Stimulated activated memory B cell treated with anti-CD40 and anti-IgM and Interleukin-4, amounts not matched to agents 10 μg/mL and 1 μg/mL and 100 μg/mL, for 72 hours (primary cell): ENCODE data around the gene SIVA1.

Experiments used
- ATAC-seq: fragments of 150-1000 bp; cut with Tn5 transposase; 2 replicates; pipeline ENCODE4 v1.10.0; 2021
- H3K27ac Mint-ChIP-seq: one replicate; pipeline ENCODE4 v1.8.0; 2022; ENCODE audit warnings: mild to moderate bottlenecking, mixed read lengths
- H3K27me3 Mint-ChIP-seq: one replicate; pipeline ENCODE4 v1.8.0; 2022; ENCODE audit warnings: mixed read lengths
- H3K36me3 Mint-ChIP-seq: one replicate; pipeline ENCODE4 v1.8.0; 2022; ENCODE audit warnings: mixed read lengths
- H3K4me1 Mint-ChIP-seq: one replicate; pipeline ENCODE4 v1.8.0; 2022; ENCODE audit warnings: mixed read lengths
- H3K4me3 Mint-ChIP-seq: one replicate; pipeline ENCODE4 v1.8.0; 2022; ENCODE audit warnings: mild to moderate bottlenecking, moderate library complexity, mixed read lengths
- H3K9me3 Mint-ChIP-seq: one replicate; pipeline ENCODE4 v1.8.0; 2022; ENCODE audit warnings: mixed read lengths

SIVA1 gene

GRCh38 chr14:104795781-104796686, 43.1 kb downstream of the SIVA1 start:
- peak; percentile 62 for ATAC-seq
- Mint-ChIP-seq H3K27me3 (no peaks in the 10 kb centered on the region), H3K9me3 (no peaks in the 10 kb centered on the region), H3K4me1 (peaks cover 74% of the 10 kb centered on the region), H3K36me3 (peaks cover 7% of the 10 kb centered on the region), H3K27ac (peak overlapping the region; percentile 82), H3K4me3 (peak overlapping the region; percentile 75)

DNA sequence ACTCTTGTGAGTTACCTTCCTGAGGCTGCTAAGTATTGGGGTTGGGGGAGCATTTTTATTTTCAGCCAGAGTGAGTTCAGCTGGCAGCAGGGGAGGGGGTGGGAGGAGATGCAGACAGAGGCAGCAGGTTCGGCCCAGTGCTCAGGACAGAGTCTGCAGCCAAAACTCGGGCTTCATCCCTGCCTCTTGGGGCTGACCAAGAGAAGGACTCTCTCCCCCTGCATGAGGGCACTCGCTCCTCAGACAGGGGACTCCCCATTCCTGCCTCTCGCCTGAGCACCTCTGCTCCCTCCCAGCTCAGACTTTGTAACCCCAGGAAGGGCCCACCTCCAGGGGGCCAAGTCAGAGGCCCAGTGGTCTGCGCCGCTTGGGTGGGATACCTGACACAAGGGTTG, 43.7 kb downstream of the SIVA1 start:
- Mint-ChIP-seq H3K4me3 (peak overlapping the region; percentile 75), H3K4me1 (peaks cover 74% of the 10 kb centered on the region), H3K27ac (peak overlapping the region; percentile 82), H3K27me3 (no peaks in the 10 kb centered on the region), H3K36me3 (peaks cover under 1% of the 10 kb centered on the region), H3K9me3 (no peaks in the 10 kb centered on the region)
- ATAC-seq = no peak

DNA sequence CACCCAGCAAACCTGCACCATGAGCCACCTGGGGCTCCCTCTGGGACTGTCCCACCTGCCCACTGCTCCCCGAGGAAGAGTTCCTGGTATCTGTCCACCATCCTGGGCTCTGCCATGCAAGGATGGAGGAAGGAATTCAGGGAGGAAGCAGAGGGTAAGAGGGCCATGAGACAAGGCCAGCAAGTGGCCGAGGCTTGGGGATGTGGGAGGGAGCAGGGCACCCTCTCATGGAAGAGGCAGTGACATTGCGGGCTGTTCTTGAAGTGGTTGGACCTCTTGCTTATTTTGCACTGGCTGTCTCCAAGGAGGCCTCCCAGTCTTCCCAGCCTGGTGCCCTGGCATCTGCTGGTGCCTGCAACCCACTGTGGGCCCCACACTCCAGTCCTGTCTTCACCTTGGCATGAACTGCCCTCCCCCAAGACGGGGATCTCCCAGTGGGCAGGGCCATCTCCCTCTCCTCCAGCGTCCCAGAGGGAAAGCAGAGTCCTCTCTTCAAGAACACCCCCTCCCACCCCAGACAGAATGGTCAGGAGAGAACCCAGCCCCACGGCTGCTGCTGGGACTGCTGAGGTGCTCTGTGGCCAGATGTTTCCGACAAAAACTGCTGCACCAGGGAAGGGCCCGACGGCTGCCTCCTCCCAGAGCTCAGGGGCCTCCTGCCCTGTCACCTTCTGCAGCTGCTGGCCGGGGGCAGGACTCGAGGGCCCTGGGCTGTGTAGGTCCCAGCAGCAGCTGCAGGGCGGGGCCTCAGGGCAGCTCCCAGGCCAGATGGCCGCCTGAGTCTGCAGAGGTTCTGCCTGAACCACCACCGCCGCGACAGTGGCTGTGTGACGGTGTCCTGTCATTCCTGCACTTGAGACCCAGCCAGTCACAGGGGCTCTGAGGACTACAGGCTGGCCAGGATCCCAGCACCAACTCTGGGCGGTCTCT, 44.4 kb downstream of the SIVA1 start:
- ATAC-seq = no peak
- peak overlapping the region; percentile 39 for H3K4me3 Mint-ChIP-seq
- H3K9me3 Mint-ChIP-seq = no peaks in the 10 kb centered on the region
- peak overlapping the region; percentile 82 for H3K27ac Mint-ChIP-seq
- H3K4me1 Mint-ChIP-seq = peaks cover 76% of the 10 kb centered on the region
- H3K36me3 Mint-ChIP-seq = no peaks in the 10 kb centered on the region
- H3K27me3 Mint-ChIP-seq = no peaks in the 10 kb centered on the region

GRCh38 chr14:104798300-104799243, 45.6 kb downstream of the SIVA1 start:
- no peak for ATAC-seq
- H3K4me3 Mint-ChIP-seq = no peak overlapping the region
- H3K4me1 Mint-ChIP-seq = peaks cover 70% of the 10 kb centered on the region
- H3K27me3 Mint-ChIP-seq = no peaks in the 10 kb centered on the region
- peak overlapping the region; percentile 40 for H3K27ac Mint-ChIP-seq
- H3K36me3 Mint-ChIP-seq = no peaks in the 10 kb centered on the region
- no peaks in the 10 kb centered on the region for H3K9me3 Mint-ChIP-seq

GRCh38 chr14:104799244-104800014, 46.5 kb downstream of the SIVA1 start:
- Mint-ChIP-seq H3K9me3 (no peaks in the 10 kb centered on the region), H3K4me1 (peaks cover 70% of the 10 kb centered on the region), H3K27me3 (no peaks in the 10 kb centered on the region), H3K27ac (peak overlapping the region; percentile 40), H3K4me3 (peak overlapping the region; percentile 62), H3K36me3 (no peaks in the 10 kb centered on the region)
- ATAC-seq = no peak

DNA sequence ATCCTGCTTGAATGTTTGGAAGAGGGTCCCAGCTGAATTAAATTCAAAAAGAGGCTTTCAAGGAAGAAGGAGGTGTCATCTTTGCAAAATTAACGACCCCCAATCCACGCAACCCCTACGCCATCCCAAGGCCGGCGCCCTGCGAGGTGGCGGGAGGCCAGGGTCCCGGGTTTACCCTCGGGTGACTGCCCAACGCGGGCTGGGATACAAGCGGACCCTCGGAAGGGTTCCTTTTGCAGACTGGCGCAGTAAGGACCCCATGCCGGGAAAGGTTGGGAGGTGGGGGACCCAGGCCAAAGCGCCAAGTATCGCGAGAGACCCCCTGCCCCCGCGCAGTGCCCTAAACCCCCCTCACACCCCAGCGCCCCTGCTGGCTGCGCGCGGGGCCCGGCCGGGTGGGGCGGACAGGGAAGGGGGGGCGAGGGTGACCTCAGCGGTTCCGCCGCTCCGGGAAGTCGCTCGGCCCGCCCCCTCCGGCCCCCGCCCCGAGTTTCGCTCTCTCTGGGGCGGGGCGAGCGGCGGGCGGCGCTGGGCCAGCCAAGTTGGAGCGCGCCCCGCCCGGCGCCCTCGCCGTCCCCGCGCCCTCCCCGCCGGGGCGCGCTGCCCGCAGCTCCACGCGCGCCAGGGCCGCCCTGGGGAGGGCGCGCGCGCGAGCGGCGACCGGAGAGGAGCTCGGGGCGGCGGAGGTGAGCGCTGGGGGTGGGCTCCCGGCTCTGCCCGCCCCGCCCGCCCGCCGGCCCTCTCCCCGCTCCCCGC, 47.2 kb downstream of the SIVA1 start:
- Mint-ChIP-seq H3K9me3 (no peaks in the 10 kb centered on the region), H3K36me3 (no peaks in the 10 kb centered on the region), H3K4me3 (peak overlapping the region; percentile 62), H3K4me1 (peaks cover 71% of the 10 kb centered on the region), H3K27ac (peak overlapping the region; percentile 40), H3K27me3 (no peaks in the 10 kb centered on the region)
- ATAC-seq = peak; percentile 81

DNA sequence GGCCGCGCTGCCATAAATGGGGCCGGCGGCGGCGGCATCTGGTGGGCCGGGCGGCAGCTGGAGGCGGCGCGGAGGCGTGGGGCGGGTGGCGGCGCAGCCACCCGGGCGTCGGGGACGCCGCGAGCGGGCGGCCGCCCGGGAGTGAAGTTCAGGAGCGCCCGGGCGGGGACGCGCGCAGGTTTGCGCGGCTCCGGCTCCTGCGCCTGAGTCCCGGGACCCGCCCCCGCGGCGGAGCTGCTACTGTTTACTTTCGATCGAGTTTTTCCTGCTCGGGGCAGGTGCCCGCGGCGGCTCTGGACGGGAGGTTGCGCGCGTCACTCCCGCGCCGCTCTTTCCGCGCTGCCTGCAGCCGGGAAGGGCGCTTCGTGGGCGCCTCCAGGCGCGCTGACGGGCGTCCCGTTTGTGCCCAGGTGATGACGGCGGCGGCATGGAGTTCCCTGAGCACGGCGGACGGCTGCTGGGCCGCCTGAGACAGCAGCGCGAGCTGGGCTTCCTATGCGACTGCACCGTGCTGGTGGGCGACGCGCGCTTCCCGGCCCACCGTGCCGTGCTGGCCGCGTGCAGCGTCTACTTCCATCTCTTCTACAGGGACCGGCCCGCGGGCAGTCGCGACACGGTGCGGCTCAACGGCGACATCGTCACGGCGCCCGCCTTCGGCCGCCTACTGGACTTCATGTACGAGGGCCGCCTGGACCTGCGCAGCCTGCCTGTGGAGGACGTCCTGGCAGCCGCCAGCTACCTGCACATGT, 48.0 kb downstream of the SIVA1 start, which contains the start of gene ZBTB42:
TSS of gene ZBTB42 (plus strand) at position 331 of the 749 bp plus-strand sequence. CDS start at position 428, 97 bp downstream.
- H3K4me1 Mint-ChIP-seq = peaks cover 69% of the 10 kb centered on the region
- peak within 1 kb of the TSS; percentile 94 for H3K4me3 Mint-ChIP-seq
- no peaks in the 10 kb centered on the region for H3K36me3 Mint-ChIP-seq
- H3K9me3 Mint-ChIP-seq = no peaks in the 10 kb centered on the region
- H3K27me3 Mint-ChIP-seq = no peaks in the 10 kb centered on the region
- peak; percentile 61 for ATAC-seq
- peak within 1 kb of the TSS; percentile 75 for H3K27ac Mint-ChIP-seq

DNA sequence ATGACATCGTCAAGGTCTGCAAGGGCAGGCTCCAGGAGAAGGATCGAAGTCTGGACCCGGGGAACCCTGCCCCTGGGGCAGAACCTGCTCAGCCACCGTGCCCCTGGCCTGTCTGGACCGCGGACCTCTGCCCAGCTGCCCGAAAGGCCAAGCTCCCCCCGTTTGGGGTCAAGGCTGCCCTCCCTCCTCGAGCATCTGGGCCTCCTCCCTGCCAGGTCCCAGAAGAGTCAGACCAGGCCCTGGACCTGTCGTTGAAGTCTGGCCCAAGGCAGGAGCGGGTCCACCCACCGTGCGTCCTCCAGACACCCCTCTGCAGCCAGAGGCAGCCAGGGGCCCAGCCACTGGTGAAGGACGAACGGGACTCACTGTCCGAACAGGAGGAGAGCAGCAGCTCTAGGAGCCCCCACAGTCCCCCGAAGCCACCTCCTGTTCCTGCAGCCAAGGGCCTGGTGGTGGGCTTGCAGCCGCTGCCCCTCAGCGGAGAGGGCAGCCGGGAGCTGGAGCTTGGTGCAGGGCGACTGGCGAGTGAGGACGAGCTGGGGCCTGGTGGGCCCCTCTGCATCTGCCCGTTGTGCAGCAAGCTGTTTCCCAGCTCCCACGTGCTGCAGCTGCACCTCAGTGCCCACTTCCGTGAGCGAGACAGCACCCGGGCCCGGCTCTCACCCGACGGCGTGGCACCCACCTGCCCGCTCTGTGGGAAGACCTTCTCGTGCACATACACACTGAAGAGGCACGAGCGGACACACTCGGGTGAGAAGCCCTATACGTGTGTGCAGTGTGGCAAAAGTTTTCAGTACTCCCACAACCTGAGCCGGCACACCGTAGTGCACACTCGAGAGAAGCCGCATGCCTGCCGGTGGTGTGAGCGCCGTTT, 48.8 kb downstream of the SIVA1 start:
- peaks cover 64% of the 10 kb centered on the region for H3K4me1 Mint-ChIP-seq
- peak overlapping the region; percentile 75 for H3K27ac Mint-ChIP-seq
- no peaks in the 10 kb centered on the region for H3K36me3 Mint-ChIP-seq
- H3K4me3 Mint-ChIP-seq = peak overlapping the region; percentile 94
- no peaks in the 10 kb centered on the region for H3K27me3 Mint-ChIP-seq
- no peak for ATAC-seq
- no peaks in the 10 kb centered on the region for H3K9me3 Mint-ChIP-seq

GRCh38 chr14:104802394-104803184, 49.6 kb downstream of the SIVA1 start:
- H3K9me3 Mint-ChIP-seq = no peaks in the 10 kb centered on the region
- H3K4me3 Mint-ChIP-seq = peak overlapping the region; percentile 50
- no peak overlapping the region for H3K27ac Mint-ChIP-seq
- ATAC-seq = no peak
- H3K36me3 Mint-ChIP-seq = no peaks in the 10 kb centered on the region
- no peaks in the 10 kb centered on the region for H3K27me3 Mint-ChIP-seq
- peaks cover 59% of the 10 kb centered on the region for H3K4me1 Mint-ChIP-seq

GRCh38 chr14:104803280-104803911, 50.4 kb downstream of the SIVA1 start:
- no peak overlapping the region for H3K27ac Mint-ChIP-seq
- no peak for ATAC-seq
- no peaks in the 10 kb centered on the region for H3K9me3 Mint-ChIP-seq
- peaks cover 52% of the 10 kb centered on the region for H3K4me1 Mint-ChIP-seq
- H3K4me3 Mint-ChIP-seq = no peak overlapping the region
- H3K27me3 Mint-ChIP-seq = no peaks in the 10 kb centered on the region
- H3K36me3 Mint-ChIP-seq = no peaks in the 10 kb centered on the region

DNA sequence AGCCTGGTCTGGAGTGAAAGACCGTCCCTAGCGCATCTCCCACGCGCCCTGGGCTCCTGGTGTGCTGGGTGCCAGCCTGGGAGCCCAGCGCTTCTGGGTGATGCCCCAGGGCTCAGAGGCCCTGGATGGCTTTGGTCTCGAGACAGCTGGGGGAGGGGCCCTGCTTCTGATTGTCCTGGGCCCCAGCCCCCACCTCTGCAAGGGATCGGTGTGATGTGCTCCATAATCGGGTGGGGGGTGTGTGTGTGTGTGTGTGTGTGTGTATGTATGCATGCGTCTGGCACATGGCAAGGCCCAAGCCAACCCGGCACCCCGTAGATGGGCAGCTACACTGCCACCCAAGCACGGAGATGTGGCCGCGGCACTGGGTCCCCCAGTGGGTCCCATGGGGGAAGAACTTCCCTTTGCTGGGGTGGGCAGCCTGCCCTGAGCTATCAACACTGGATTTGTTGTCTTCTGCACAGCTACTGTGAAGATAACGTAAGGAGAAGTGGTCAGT, 51.0 kb downstream of the SIVA1 start:
- Mint-ChIP-seq H3K9me3 (no peaks in the 10 kb centered on the region), H3K4me1 (peaks cover 47% of the 10 kb centered on the region), H3K27ac (no peak overlapping the region), H3K4me3 (no peak overlapping the region), H3K36me3 (no peaks in the 10 kb centered on the region), H3K27me3 (no peaks in the 10 kb centered on the region)
- ATAC-seq = no peak
